Mesothelial cell of epicardium (in vitro differentiated cells): ENCODE measurements around the gene NPB. TPM values are rescaled to one million over a fixed set of nuclear protein-coding genes. Genes with fewer than 3 reads are reported as not detected.

Experiments
- DNase-seq, 2 experiments: peaks; one replicate each; pipeline ENCODE4 v3.0.0; 2021; ENCODE audit warnings: low spot score in 2 of 2; ENCODE audit not compliant: unreplicated experiment in 2 of 2
- H3K27ac Mint-ChIP-seq: 2 replicates; pipeline ENCODE4 v1.8.0; 2021; ENCODE audit warnings: mixed read lengths
- H3K27me3 Mint-ChIP-seq: 2 replicates; pipeline ENCODE4 v1.8.0; 2021; ENCODE audit warnings: low read depth, mixed read lengths
- H3K36me3 Mint-ChIP-seq: 2 replicates; pipeline ENCODE4 v1.8.0; 2021; ENCODE audit warnings: mixed read lengths
- H3K4me1 Mint-ChIP-seq: 2 replicates; pipeline ENCODE4 v1.8.0; 2021; ENCODE audit warnings: mixed read lengths
- H3K4me3 Mint-ChIP-seq: 2 replicates; pipeline ENCODE4 v1.8.0; 2021; ENCODE audit warnings: mild to moderate bottlenecking, moderate library complexity, mixed read lengths
- H3K9me3 Mint-ChIP-seq: 2 replicates; pipeline ENCODE4 v1.8.0; 2021; ENCODE audit warnings: mixed read lengths
- CTCF ChIP-seq: fragments of 200-600 bp; sonication (generic); IDR thresholded peaks from one replicate; pipeline ENCODE4 v1.5.0; 2021; ENCODE audit warnings: antibody characterized with exemption; ENCODE audit not compliant: unreplicated experiment
- total RNA-seq: library from RNA; stranded (reverse); gene quantifications from 3 replicates; pipeline ENCODE4 v1.2.1, GENCODE V29; 2021

NPB gene
- total RNA-seq, 1 donor from 2014 or later, result 1.7 TPM

GRCh38 chr17:81929253-81930141 is 27.5 kb downstream of the NPB start:
- no peak for DNase-seq
- Mint-ChIP-seq H3K36me3 (no peaks in the 10 kb centered on the region), H3K27ac (no peak overlapping the region), H3K9me3 (no peaks in the 10 kb centered on the region), H3K4me1 (peaks cover 22% of the 10 kb centered on the region), H3K27me3 (no peaks in the 10 kb centered on the region), H3K4me3 (peak overlapping the region; percentile 52)
- no peak for TF ChIP-seq CTCF

GRCh38 chr17:81930142-81931125 is 28.4 kb downstream of the NPB start:
- TF ChIP-seq CTCF, result no peak
- Mint-ChIP-seq H3K4me3 (no peak overlapping the region), H3K27me3 (no peaks in the 10 kb centered on the region), H3K27ac (no peak overlapping the region), H3K9me3 (no peaks in the 10 kb centered on the region), H3K4me1 (peaks cover 17% of the 10 kb centered on the region), H3K36me3 (no peaks in the 10 kb centered on the region)
- no peak for DNase-seq

- DNase-seq, result no peak
- TF ChIP-seq CTCF, result no peak
- Mint-ChIP-seq H3K4me1 (peaks cover 18% of the 10 kb centered on the region), H3K9me3 (no peaks in the 10 kb centered on the region), H3K4me3 (no peak overlapping the region), H3K27me3 (no peaks in the 10 kb centered on the region), H3K36me3 (no peaks in the 10 kb centered on the region), H3K27ac (no peak overlapping the region)
Measured at GRCh38 chr17:81931189-81931556, 29.1 kb downstream of the NPB start.

- Mint-ChIP-seq H3K27ac (no peak overlapping the region), H3K27me3 (no peaks in the 10 kb centered on the region), H3K4me3 (no peak overlapping the region), H3K36me3 (no peaks in the 10 kb centered on the region), H3K4me1 (peaks cover 19% of the 10 kb centered on the region), H3K9me3 (no peaks in the 10 kb centered on the region)
- no peak for TF ChIP-seq CTCF
- DNase-seq, result no peak
Measured at GRCh38 chr17:81931557-81932332, 29.7 kb downstream of the NPB start.

GRCh38 chr17:81932333-81932983 is 30.4 kb downstream of the NPB start:
- Mint-ChIP-seq H3K27ac (no peak overlapping the region), H3K4me1 (peaks cover 20% of the 10 kb centered on the region), H3K27me3 (no peaks in the 10 kb centered on the region), H3K36me3 (no peaks in the 10 kb centered on the region), H3K9me3 (no peaks in the 10 kb centered on the region), H3K4me3 (no peak overlapping the region)
- no peak for DNase-seq
- TF ChIP-seq CTCF, result no peak
